Measurements from ENCODE around the gene ERGIC1.
"Not testable (repeated sequence)": the region's sequence is repeated elsewhere in the genome, so short reads cannot be mapped to it uniquely, and the experiment has no call there.

Gene ERGIC1, protein sequence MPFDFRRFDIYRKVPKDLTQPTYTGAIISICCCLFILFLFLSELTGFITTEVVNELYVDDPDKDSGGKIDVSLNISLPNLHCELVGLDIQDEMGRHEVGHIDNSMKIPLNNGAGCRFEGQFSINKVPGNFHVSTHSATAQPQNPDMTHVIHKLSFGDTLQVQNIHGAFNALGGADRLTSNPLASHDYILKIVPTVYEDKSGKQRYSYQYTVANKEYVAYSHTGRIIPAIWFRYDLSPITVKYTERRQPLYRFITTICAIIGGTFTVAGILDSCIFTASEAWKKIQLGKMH

DNA sequence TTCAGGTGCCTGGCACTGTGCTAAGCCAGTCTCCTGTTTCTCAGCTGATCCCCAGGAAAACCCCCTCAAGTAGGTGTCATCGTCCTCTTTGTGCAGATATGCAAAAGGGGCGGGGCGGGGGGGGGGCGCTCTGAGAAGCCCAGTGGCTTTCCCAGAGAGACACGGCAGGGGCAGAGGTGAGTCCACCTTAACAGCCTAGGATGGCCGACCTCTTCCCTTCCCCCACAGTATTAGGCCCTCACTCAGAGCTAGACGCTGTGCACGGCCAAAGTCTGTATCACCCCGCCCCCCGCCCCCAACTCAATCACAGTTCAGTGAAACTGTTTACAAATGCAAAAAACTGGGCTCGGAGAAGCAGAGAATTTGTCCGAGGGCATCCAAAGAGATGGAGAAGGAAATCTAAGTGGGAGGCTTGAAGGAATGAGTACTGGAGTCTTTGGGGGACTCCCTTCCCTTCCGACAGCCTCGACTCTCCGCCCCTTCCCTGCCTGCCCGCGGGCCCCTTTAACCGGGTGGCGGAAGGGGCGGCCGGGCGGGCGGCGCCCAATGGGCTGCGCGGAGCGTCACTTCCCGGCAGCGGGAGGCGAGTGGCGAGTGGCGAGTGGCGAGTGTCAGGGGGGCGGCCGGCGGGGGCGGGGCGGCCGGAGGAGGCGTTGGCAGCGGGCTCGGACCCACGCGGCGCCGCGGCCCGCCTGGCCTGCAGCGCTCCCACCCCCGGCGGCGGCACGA, at the start of gene ERGIC1:
TSS of gene ERGIC1 (plus strand) at position 566 of the 729 bp plus-strand sequence. CDS start at position 729, 163 bp downstream.
- peak; percentile 91 for DNase-seq (ENCODE audit: low spot score)

DNA sequence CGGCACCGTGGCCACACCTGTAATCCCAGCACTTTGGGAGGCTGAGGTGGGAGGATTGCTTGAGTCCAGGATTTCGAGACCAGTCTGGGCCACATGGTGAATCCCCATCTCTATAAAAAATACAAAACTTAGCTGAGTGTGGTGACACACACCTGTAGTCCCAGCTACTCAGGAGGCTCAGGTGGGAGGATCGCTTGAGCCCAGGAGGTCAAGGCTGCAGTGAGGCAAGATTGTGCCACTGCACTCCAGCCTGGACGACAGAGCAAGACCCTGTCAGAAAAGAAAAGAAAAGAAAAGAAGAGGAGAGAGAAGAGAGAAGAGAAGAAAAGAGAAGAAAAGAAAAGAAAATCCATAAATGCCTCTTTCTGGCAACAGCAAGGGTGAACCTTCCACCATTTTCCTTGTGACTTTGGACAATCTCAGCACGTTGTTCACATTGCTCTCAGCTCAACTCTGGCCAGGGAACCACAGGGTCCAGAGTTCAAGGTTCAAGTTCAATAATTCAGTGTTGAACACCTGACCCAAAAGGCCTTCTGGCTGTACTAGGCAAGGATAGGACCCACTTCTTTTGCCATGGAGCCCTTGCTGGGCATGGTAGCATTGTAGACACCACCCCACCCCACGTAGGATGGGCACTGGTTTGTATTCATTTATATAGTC, 48.5 kb upstream of the ERGIC1 start:
- no peak for DNase-seq (ENCODE audit: low spot score)

DNA sequence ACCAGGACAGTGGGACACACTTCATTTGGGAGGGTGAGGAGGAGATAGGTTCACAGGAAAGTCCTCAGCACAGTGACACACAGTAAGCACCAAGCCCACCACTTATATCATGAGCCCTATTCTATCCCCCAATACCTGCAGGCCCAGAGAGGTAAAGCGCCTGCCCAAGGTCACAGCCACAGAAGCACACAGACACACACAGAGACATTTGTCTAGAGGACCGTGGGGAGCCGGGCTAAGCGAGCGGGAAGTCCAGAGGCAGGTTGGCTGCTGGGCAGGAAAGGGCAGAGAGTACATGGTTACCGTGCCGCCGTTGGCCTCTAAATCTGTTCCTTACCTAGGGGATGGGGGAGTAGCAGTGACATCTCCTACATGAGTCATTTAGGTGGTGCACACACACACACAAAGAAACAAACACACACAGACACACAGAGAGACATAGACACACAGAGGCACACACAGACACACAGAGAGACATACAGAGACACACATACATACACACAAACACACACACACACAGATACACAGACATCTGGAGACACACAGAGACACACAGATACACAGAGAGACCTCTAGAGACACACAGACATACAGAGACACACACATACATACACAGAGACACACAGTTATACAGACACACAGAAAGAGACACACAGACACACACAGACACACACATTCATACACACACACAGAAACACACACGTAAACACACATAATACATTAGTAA, 47.2 kb upstream of the ERGIC1 start:
- DNase-seq (ENCODE audit: low spot score): no peak

DNA sequence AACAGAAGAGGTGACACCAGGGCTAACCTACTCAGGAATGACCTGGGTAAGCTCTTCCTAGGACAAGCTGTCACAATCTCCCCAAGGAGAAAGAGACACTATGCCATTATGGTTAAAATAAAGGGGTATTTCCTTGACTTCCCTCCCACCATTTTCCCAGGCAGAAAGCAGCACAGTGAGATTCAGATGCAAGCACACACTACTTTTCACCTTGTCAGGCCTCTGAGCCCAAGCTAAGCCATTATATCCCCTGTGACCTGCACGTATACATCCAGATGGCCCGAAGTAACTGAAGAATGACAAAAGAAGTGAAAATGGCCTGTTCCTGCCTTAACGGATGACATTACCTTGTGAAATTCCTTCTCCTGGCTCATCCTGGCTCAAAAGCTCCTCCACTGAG, 46.5 kb upstream of the ERGIC1 start:
- DNase-seq (ENCODE audit: low spot score): not testable (repeated sequence)

DNA sequence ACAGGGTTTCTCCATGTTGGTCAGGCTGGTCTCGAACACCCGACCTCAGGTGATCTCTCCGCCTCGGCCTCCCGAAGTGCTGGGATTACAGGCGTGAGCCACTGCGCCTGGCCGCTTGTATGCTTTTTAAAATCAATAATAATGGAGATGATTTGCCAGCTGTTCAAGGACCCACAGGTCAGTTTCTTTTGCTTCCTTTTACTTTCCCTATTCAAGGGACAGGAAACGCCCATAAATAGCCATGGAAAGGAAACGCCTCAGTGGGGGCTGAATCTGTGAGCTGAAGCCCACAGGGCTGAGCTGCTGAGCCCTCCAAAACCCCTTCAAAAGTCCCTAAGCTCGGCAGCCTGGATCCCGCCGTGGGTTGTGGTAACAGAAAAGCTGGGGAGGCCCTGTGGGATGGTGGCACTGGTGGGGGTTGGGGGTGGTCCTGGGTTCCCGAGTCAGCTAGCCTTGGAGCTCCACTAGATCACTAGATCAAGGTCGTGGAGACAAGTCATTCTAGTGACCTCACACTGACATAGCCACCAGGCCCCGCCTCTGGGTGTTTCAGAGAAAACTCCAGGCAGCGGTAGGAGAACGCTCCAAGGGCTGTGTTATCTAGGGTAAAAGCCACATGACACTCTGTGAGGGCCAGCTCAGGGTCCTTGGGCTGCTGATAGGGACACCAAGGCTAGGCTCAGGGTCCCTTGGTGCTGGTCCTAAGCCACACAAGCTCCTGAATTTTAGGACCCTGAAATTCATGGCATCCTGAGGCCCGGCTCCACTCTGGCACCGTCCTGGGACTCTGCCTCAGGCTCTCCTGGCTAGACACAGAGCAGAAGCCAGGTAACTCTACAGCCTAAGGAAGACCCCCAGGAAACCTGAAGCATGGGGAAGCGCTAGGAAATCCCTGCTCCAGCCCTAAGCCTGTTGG, 45.0 kb upstream of the ERGIC1 start:
- peak; percentile 21 for DNase-seq (ENCODE audit: low spot score)

DNA sequence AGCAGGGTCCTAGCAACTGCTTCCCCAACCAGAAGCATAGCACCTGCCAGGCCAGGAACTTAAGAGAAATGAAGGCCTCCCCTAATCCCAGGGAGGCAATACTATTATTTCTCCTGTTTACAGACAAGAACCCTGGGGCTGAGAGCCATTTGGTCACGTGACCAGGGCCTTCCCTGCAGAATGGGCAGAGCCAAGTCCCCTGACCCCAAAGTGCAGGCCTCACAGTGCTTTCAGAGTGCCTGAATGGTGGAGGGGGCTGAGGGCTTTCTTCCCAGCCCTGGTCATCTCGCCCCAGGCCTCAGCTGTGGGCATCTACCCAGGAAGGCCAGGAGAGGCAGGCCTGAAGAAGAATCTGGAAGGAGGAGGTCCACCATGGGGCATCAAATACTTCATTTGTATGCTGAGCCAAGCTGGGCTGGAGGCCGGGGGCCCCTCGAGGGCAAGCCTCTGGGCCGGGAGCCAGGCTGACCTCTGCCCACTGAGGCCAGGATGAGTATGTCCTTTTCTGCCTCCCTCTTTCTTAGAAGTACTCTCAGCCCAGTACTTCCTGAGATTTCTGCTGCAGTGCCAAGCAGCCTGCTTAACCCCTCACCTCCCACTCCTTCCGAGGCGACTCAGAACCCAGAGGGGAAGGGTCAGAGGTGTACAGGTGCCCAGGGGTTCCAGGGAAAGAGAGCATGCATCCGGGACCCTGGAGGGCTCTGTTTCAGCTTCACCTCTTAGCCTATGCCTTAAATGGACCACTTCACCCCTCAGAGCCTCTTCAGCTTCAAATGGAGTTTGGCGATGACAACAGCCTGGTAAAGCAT, 44.2 kb upstream of the ERGIC1 start:
- DNase-seq (ENCODE audit: low spot score): no peak

DNA sequence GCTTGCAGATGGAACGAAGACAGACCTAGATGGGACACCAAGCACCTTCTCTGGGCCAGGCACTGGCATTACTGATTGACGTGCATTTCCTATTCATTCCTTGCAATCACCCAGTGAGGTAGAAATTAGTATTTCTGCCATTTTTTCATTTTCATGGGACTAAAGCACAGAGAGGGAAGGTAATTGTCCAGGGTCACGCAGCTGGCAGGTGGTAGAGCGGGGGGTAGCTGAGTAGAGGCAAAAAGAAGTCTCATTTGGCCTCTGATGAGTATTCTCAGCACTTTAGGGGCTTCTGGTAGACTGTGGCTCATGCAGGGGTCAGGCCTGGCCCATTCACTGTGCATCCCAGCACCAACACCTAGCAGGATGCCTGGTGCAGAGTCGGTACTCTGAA, 43.6 kb upstream of the ERGIC1 start:
- DNase-seq (ENCODE audit: low spot score): no peak

DNA sequence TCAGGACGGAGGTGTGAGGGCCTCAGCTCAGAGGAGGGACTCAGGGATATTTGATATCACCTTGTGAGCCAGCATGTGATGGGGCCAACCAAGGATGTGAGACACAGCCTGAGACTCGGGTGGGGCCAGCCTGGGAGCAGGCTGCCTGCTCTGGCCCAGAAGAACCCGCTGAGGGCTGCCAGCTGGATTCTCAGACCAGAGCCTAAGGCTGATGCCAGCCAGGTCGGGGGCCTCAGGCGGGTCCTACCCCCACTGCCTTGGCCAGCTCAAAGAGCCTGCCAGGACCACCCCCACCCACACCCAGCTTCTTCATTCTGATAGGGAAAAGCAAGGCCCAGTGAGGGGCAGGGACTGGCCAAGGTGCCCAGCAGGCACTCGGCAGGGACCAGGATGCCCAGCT, 42.8 kb upstream of the ERGIC1 start:
- no peak for DNase-seq (ENCODE audit: low spot score)

DNA sequence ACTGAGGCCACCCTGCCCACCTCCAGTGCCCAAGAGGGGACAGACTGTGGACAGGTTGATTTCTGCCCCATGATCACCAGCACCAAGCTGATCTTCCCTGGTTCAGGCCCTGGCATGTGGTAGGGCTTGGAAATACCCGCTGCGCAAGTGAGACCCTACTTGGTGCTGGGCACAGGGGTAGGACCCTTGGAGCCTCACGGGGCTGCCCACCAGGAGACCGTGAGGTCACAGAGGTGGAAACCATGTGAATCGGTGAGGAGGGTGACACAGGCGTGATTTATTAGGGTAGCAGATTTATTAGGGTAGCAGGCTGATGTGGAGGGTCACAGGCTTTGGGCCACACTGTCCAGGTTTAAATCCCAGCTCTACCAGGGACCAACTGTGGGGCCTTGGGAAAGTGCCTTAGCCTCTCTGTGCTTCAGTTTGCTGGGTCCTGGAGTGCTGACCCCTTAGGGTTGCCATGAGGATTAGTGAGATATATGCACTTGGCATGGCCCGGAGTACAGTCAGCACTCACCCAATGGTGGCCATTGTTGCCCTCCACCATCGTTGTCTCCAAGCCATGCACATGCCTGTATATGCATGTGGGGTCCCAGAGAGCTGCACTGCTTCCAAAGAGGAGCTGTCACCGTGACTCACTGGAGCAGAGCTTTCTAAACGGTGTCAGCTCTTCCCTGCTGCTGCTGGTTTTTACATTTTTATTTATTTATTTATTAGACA, 42.2 kb upstream of the ERGIC1 start:
- DNase-seq (ENCODE audit: low spot score): no peak

DNA sequence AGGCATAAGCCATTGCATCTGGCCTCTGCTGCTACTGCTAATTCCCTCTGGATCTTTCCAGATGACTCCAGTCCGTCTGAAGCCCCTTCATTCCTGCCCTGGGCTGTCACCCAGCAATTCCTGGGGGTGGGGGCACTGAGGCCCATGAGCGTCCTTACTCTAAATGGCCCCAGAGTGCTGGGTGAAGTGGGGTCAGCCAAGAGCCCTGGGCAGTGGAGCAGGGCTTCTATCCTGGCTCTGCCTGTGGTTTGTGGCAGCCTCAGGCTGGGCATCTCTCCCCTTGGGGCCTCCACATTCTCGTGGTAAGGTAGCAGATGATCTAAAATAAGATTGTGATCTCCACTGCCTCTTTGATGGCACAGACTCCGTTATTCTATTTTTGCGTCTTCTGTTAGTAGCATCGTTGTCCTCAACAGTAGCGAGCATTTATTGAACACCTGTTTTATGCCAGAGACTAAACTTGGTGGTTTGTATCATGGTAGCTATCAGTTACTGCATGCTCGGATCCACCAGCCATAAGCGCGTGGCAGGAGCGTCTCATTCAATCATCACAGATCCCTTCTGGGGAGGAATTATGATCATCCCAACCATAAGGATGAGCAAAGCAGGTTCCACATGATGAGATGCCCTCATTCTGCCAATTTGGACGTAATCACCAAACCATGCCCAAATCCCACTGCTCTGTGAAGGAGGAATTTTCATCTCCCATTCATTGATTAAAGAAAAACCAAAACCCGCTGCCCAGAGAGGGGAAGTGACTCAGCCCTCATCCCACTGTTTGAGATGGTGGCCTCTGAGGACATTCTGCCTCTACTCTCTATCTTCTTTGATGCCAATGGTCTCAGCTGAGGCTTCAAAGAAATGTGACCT, 41.1 kb upstream of the ERGIC1 start:
- DNase-seq (ENCODE audit: low spot score): no peak

DNA sequence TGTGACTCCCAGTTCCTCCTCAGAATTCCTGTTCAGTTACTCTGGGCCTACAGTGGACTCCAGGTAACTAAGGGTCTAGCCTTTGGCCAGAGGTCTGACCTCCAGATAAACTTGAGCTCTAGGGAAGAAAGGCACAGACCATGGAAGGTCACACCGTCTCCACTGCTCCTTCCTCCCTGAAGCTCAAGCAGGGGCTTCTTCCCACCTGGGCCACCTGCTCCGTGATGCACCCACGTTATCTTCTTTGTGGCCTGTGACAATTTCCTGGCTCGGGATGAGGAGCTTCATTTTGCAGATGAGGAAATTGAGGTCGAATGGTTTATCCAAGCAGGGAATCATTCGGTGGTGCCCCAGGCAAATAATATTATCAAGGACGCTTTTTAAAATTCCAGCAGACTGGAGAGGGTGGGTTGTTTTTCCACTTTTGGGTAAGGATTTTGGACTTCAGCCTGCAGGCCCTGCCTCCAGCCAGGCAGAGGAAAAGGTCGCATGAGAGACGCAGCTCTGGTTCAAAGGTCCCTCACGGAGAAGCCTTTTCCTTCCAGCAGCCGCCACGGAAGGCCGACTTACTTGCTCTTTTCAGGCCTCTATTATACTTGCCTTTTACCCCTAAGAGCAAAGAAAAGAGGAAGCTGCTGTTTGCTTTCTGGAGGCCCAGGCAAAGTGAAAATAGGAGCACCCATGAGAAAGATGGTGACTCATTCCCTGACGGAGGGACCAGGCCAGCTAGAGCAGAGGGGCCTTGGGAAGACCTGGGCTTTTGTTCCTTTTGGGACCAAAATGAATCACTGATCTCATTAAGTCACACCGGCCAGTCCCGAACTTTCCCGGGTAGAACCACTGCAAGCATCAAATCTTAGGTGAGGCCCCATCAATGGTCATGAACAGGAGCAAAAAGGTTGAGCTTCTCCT, 40.2 kb upstream of the ERGIC1 start:
- DNase-seq (ENCODE audit: low spot score): no peak

DNA sequence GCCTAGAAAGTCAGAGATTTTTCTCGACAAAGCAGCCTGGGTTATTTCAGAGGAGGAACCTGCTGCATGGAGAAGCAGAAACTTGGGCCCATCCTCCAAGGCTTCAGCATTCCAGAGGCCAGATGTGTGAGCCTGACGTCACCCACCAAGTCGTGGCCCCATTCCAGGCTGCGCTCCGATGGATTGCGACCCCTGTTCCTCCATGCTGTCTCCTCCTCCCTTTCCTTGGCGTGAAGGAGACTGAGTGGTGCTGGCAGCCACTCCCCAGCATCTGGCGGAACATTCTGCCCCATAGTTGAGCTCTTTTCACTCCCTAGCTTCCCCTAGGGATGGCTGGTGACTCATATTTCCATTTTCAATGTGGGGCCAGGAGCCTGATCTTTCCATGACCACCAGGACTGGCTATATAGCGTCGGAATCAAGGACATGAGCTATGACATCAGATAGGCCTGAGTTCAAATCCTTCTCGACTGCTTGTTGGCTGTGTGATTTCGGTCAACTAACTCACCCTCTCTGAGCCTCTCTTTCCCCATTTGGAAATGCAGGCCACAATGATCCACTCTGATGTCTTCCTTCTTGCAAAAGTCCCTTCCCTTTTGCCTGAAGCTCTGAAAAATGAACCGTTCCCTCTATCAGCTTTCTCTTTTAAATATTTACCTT, 38.6 kb upstream of the ERGIC1 start:
- DNase-seq (ENCODE audit: low spot score): peak; percentile 82

DNA sequence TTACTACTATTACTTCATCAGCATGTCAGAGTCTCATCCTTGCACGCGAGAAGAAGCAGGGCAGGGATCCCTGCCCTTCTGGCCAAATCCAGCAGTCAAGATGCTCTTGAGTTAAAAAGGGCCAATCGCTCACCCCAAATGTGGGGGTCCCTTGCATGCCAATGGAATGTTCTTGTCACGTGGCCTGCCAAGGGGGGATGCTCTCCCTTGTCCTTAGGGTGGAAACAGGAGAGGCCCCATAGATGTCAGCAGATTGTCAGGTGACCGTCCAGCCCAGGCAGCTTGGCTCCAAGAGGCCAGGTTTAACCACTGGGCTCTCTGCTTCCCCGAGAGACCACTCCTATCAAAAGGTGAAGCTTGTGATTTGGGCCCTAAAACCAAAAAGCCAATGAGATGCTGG, 37.7 kb upstream of the ERGIC1 start:
- no peak for DNase-seq (ENCODE audit: low spot score)

DNA sequence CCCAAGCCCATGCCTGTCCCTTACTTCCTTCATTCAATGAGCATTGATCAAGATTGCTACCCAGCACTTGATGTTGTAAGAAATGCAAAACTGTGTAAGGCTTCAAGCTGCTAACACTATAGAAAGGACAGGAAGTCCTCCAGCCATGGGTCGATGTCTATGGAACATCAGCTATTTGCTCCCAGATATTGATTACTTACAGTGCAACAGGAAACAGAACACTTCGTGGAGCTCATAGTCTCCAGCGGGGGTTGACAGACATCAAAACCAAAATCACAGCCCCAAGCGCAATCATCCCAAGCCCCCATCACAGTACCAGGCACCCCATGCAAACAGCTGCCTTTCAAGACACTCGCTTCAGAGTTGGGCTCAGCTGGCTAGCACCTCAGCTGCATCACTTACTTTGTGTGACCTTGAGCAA, 36.3 kb upstream of the ERGIC1 start:
- DNase-seq (ENCODE audit: low spot score): no peak

DNA sequence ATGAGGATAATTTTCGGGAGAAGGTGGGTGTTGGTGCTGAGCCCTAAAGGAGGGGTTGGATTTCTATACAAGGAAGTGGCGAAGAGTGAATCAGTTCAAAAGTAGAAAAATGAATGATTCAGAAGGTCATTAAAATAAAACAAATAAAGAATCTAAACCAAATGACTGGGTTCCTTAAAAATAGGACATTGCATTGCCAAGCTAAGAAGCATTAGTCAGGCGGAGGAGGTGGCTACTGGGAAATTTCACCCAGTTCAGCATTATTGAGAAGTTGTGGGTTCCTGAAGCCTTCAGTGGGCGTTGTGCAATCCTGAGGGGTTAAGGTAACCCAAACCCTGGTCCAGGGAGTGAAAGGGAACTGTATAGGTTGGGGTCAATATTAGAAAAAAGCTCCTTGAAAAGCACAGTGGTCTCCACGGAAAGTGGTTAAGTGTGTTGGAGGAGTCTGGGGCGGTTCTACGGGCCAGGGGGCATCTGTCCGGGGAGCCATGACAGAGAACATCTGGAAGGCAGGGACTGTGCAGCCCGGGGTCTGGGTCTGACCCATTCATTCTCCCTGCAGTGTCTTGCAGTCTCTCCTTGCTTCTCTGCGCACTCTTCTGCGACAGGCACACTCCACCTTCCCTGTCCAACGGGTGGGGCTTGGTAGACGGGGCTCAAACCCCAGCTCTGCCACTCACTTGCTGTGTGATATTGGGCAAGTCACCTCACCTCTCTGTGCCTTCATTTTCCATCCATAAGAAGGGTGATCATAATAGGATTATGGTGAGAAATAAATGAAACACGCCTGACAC, 35.4 kb upstream of the ERGIC1 start:
- DNase-seq (ENCODE audit: low spot score): peak; percentile 71

DNA sequence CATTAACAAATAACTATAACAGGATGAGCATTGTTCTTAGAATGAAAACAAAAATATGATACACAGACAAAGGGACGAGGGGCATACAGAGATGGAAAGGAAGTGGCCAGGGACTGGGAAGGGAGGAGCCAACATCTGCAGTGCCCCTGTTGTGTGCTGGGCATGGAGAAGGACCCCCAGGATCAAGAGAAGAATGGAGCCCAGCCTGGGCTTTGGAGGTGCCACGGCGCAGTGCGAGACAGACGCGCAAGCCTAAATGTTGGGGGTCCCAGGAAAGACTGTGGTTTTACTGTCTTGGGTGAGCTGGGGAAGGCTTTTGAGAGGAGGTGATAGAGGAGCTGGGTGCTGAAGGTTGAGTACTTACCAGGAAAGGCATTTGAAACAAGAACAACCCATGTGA, 34.6 kb upstream of the ERGIC1 start:
- DNase-seq (ENCODE audit: low spot score): no peak

Data from AG08396 (cell line).